HepG2 (cell line): ENCODE data around the gene CAMK1D. TPM values are rescaled to one million over a fixed set of nuclear protein-coding genes. Genes with fewer than 3 reads are reported as not detected.
"Not testable (repeated sequence)": the region's sequence is repeated elsewhere in the genome, so short reads cannot be mapped to it uniquely, and the experiment has no call there.

Experiments used
- ATAC-seq: fragments of 200-7000 bp; cut with Tn5 transposase; 3 replicates; pipeline ENCODE4 v1.9.1; 2020; ENCODE audit warnings: mild to moderate bottlenecking, moderate library complexity
- BruUV-seq: library from RNA; stranded (reverse); fragments of 400-500 nt; replicated peaks from 2 replicates; lab custom pipeline; 2021; lab: Mats Ljungman, UMichigan
- CTCF ChIA-PET: fragments of 300-600 bp; formaldehyde crosslinking; extraction: SDS; loops from one replicate; lab custom pipeline; 2021; ENCODE audit warnings: low total read pairs, inconsistent platforms, low intra/inter-chr PET ratio; lab: Yijun Ruan, JAX
- POLR2A ChIA-PET: fragments of 350-600 bp; sonication (Branson Sonifier 250); formaldehyde crosslinking; loops from one replicate; lab custom pipeline; 2020; ENCODE audit warnings: antibody characterized with exemption, inconsistent platforms; lab: Yijun Ruan, JAX
- DNase-seq: peaks from one replicate; pipeline ENCODE4 v3.0.0-alpha.2; 2015; ENCODE audit warnings: low spot score
- FAIRE-seq: peaks from 3 replicates; lab custom pipeline; 2011; peaks lifted over from hg19 to GRCh38; lab: Jason Lieb, UNC
- H2AFZ ChIP-seq: one replicate; pipeline ENCODE4 v1.6.1; 2011; ENCODE audit warnings: low read length, inconsistent platforms
- H3K27ac ChIP-seq: fragments of 300-600 bp; 3 replicates; pipeline ENCODE4 v1.8.0; 2011; ENCODE audit warnings: mixed run types, mild to moderate bottlenecking, mixed read lengths, low read length, inconsistent platforms; ENCODE audit not compliant: insufficient read depth; ENCODE audit errors: extremely low read length
- H3K27me3 ChIP-seq, 2 experiments: fragments of 200-600 bp in 1 of 2; 2 replicates in 1 of 2; 3 replicates in 1 of 2; pipeline versions ENCODE4 v1.6.0 to v1.8.0; 2011; ENCODE audit warnings: low read length in 2 of 2, mild to moderate bottlenecking in 2 of 2, moderate library complexity in 2 of 2, inconsistent platforms in 1 of 2; ENCODE audit not compliant: insufficient read depth in 2 of 2, control insufficient read depth in 1 of 2
- H3K36me3 ChIP-seq, 2 experiments: fragments of 200-600 bp in 1 of 2; replicated peaks in 1 of 2; 2 replicates in 1 of 2; 3 replicates in 1 of 2; pipeline versions ENCODE4 v1.5.1 to v1.8.0; 2011; ENCODE audit warnings: low read length in 2 of 2, inconsistent platforms in 1 of 2; ENCODE audit not compliant: insufficient read depth in 2 of 2, control insufficient read depth in 1 of 2
- H3K4me1 ChIP-seq: 2 replicates; pipeline ENCODE4 v1.5.1; 2012; ENCODE audit warnings: low read length, inconsistent platforms; ENCODE audit not compliant: insufficient read depth
- H3K4me2 ChIP-seq: 2 replicates; pipeline ENCODE4 v1.6.0; 2011; ENCODE audit warnings: low read depth, low read length, inconsistent platforms
- H3K4me3 ChIP-seq, 3 experiments: fragments of 200-600 bp in 1 of 3; sonication (generic), shearing (Covaris generic) in 1 of 3; replicated peaks in 1 of 3; 2 replicates each; pipeline ENCODE4 v1.5.1; 2011 to 2016; ENCODE audit warnings: low read length in 3 of 3, inconsistent platforms in 2 of 3, low read depth in 2 of 3, mild to moderate bottlenecking in 2 of 3, control low read depth in 1 of 3, mixed read lengths in 1 of 3; ENCODE audit not compliant: insufficient read depth in 1 of 3
- H3K79me2 ChIP-seq: one replicate; pipeline ENCODE4 v1.6.1; 2011; ENCODE audit warnings: low read length, inconsistent platforms; ENCODE audit not compliant: insufficient read depth
- H3K9ac ChIP-seq: 2 replicates; pipeline ENCODE4 v1.6.0; 2011; ENCODE audit warnings: mild to moderate bottlenecking, low read depth, low read length, inconsistent platforms; ENCODE audit not compliant: insufficient read depth
- H3K9me3 ChIP-seq: 2 replicates; pipeline ENCODE4 v1.5.1; 2012; ENCODE audit warnings: mild to moderate bottlenecking, low read length
- H4K20me1 ChIP-seq: 2 replicates; pipeline ENCODE4 v1.6.0; 2011; ENCODE audit warnings: inconsistent platforms, mild to moderate bottlenecking, low read length, moderate library complexity; ENCODE audit not compliant: insufficient read depth
- SSRP1 ChIP-seq: IDR thresholded peaks from 2 replicates; pipeline ENCODE4 v1.6.1; 2016; ENCODE audit warnings: control low read depth
- WGBS: methylation state at CpG from one replicate; pipeline ENCODE4 v1.1.6; 2017; ENCODE audit warnings: low lambda C conversion rate; 5-methylcytosine and 5-hydroxymethylcytosine counted together
- in situ Hi-C: cut with HindIII; loops from 2 replicates; pipeline ENCODE4 v1.10.0; 2017; ENCODE audit warnings: low pct_unique_long_range_greater_than_20kb; ENCODE audit not compliant: extremely low pct_ligation_motif_present
- intact Hi-C: fragments of 100-400 bp; cut with micrococcal nuclease; formaldehyde crosslinking; loops from one replicate; pipeline ENCODE4 v1.10.0; 2022; ENCODE audit not compliant: unreplicated experiment
- polyA plus RNA-seq, 8 experiments: library from polyadenylated mRNA; depleted of rRNA in 3 of 8; stranded (reverse) in 7 of 8; unstranded in 1 of 8; fragments of >200 nt; fragmentation: Illumina TruSeq in 4 of 8; extraction: Trizol in 4 of 8; gene quantifications; 2 replicates each; pipeline versions ENCODE4 v1.2.1 to v1.2.3, GENCODE V29; 2011 to 2016; ENCODE audit warnings: low read depth in 4 of 8, missing spikeins in 1 of 8, mixed read lengths in 1 of 8; ENCODE audit not compliant: insufficient read depth in 1 of 8
- total RNA-seq, 5 experiments: library from RNA; depleted of rRNA; stranded (reverse); fragments of >200 nt; fragmentation: Illumina TruSeq; extraction: Trizol; gene quantifications; 2 replicates each; pipeline ENCODE4 v1.2.3, GENCODE V29; 2016; ENCODE audit warnings: low read depth in 1 of 5
- TF ChIP-seq, protein P1 (sequence below): sonication (generic); formaldehyde crosslinking; IDR thresholded peaks from 2 replicates; pipeline ENCODE4 v1.5.0; 2020; ENCODE audit warnings: mild to moderate bottlenecking, missing genetic modification reagents, moderate library complexity

CAMK1D gene
- total and polyA plus RNA-seq, 2 of the 13 experiments (the other 11 are each of a cell fraction or from before 2014, with no cell fraction given): under 0.01 TPM; not detected in 1

DNA sequence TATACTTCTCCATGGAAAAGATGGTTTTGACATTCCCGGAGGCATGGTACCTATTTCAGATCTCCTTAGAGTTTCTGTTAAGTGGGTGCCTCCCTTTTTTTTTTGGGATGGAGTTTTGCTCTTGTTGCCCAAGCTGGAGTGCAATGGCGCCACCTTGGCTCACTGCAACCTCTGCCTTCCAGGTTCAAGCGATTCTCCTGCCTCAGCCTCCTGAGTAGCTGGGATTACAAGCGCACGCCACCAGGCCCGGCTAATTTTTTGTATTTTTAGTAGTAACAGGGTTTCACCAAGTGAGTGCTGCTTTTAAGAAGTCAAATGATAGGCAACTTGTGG is 363.6 kb downstream of the CAMK1D start:
- H3K27me3 ChIP-seq, H4K20me1 ChIP-seq, H2AFZ ChIP-seq, H3K9me3 ChIP-seq, BruUV-seq, intact Hi-C loops, DNase-seq, H3K4me3 ChIP-seq, FAIRE-seq, CTCF ChIA-PET, H3K9ac ChIP-seq, POLR2A ChIA-PET, H3K4me1 ChIP-seq, ATAC-seq, H3K36me3 ChIP-seq, H3K27ac ChIP-seq, H3K4me2 ChIP-seq, H3K79me2 ChIP-seq: not testable (repeated sequence)
- 48% methylated on average over 6 of the region's 6 CpGs for WGBS
- in situ Hi-C loops: loop anchor here (10.0 kb wide), 1 partner anchor 362 kb away; no protein-coding TSS in a partner anchor
- TF ChIP-seq, protein P1, sequence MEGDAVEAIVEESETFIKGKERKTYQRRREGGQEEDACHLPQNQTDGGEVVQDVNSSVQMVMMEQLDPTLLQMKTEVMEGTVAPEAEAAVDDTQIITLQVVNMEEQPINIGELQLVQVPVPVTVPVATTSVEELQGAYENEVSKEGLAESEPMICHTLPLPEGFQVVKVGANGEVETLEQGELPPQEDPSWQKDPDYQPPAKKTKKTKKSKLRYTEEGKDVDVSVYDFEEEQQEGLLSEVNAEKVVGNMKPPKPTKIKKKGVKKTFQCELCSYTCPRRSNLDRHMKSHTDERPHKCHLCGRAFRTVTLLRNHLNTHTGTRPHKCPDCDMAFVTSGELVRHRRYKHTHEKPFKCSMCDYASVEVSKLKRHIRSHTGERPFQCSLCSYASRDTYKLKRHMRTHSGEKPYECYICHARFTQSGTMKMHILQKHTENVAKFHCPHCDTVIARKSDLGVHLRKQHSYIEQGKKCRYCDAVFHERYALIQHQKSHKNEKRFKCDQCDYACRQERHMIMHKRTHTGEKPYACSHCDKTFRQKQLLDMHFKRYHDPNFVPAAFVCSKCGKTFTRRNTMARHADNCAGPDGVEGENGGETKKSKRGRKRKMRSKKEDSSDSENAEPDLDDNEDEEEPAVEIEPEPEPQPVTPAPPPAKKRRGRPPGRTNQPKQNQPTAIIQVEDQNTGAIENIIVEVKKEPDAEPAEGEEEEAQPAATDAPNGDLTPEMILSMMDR (CRISPR knock-in tag): 0 out of 2 replicates have a peak, but pooled peaks have one; percentile 5

DNA sequence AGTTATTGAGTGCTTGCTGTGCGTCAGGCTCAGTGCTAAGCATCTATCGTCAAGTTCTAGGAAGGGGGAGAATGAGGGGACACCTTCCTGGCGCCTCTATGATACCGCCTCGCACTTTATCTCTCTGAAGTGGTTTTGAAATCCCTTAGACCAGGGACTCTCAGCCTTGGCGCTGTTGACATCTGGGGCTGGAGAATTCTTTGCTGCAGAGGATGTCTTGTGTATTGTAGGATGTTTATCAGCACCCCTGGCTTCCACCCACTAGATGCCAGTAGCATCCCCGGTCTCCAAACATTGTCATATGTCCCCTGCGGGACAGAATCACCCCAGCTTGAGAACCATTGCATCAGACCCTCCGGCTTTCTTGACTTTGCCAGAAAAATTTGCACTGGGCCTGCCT is 366.7 kb downstream of the CAMK1D start:
- Histone ChIP-seq H3K79me2 (no peaks in the 10 kb centered on the region), H3K36me3 (no peaks in the 10 kb centered on the region), H3K4me3 (no peak overlapping the region), H3K9ac (no peak overlapping the region), H3K27me3 (no peaks in the 10 kb centered on the region), H3K9me3 (no peaks in the 10 kb centered on the region), H3K4me2 (no peak overlapping the region), H4K20me1 (no peaks in the 10 kb centered on the region), H3K27ac (no peak overlapping the region), H2AFZ (no peak overlapping the region), H3K4me1 (peaks cover 9% of the 10 kb centered on the region)
- 43% methylated on average over 8 of the region's 9 CpGs for WGBS
- intact Hi-C loops (no loop called here), in situ Hi-C loops (loop anchor here (10.0 kb wide), 1 partner anchor 359 kb away; no protein-coding TSS in a partner anchor)
- FAIRE-seq (no peak), DNase-seq (no peak), ATAC-seq (no peak)
- CTCF ChIA-PET: no interaction called here
- BruUV-seq: no TSS peak
- no peak for TF ChIP-seq SSRP1 (CRISPR knock-in tag)
- POLR2A ChIA-PET: no interaction called here
